HepG2 (cell line): ENCODE data around the gene FRMD8. TPM values are rescaled to one million over a fixed set of nuclear protein-coding genes. Genes with fewer than 3 reads are reported as not detected.

Experiments used
- ATF6 ChIP-seq: sonication (generic); formaldehyde crosslinking; conservative IDR thresholded peaks from 2 replicates; pipeline ENCODE4 v1.4.0; 2020; ENCODE audit warnings: missing genetic modification reagents
- ATM ChIP-seq: fragments of 450-650 bp; IDR thresholded peaks from 2 replicates; pipeline ENCODE4 v1.7.1; 2017; ENCODE audit warnings: mild to moderate bottlenecking, borderline replicate concordance
- DZIP1 ChIP-seq: sonication (generic); formaldehyde crosslinking; IDR thresholded peaks from 2 replicates; pipeline ENCODE4 v1.5.0; 2020; ENCODE audit warnings: mild to moderate bottlenecking, missing genetic modification reagents
- HINFP ChIP-seq: sonication (generic); formaldehyde crosslinking; IDR thresholded peaks from 2 replicates; pipeline ENCODE4 v1.4.0; 2020; ENCODE audit warnings: low read depth, mild to moderate bottlenecking, missing genetic modification reagents
- MLXIP ChIP-seq: sonication (generic); formaldehyde crosslinking; IDR thresholded peaks from 2 replicates; pipeline ENCODE4 v1.9.0; 2021; ENCODE audit warnings: missing genetic modification reagents, borderline replicate concordance
- THYN1 ChIP-seq: sonication (generic); formaldehyde crosslinking; IDR thresholded peaks from 2 replicates; pipeline ENCODE4 v1.8.1; 2023; ENCODE audit warnings: low read depth, mild to moderate bottlenecking, moderate library complexity, missing genetic modification reagents, borderline replicate concordance
- ZFP36L2 ChIP-seq: sonication (generic); formaldehyde crosslinking; IDR thresholded peaks from 2 replicates; pipeline ENCODE4 v1.4.0; 2020; ENCODE audit warnings: missing genetic modification reagents
- polyA plus RNA-seq, 8 experiments: library from polyadenylated mRNA; depleted of rRNA in 3 of 8; stranded (reverse) in 7 of 8; unstranded in 1 of 8; fragments of >200 nt; fragmentation: Illumina TruSeq in 4 of 8; extraction: Trizol in 4 of 8; gene quantifications; 2 replicates each; pipeline versions ENCODE4 v1.2.1 to v1.2.3, GENCODE V29; 2011 to 2016; ENCODE audit warnings: low read depth in 4 of 8, missing spikeins in 1 of 8, mixed read lengths in 1 of 8; ENCODE audit not compliant: insufficient read depth in 1 of 8
- total RNA-seq, 5 experiments: library from RNA; depleted of rRNA; stranded (reverse); fragments of >200 nt; fragmentation: Illumina TruSeq; extraction: Trizol; gene quantifications; 2 replicates each; pipeline ENCODE4 v1.2.3, GENCODE V29; 2016; ENCODE audit warnings: low read depth in 1 of 5
- TF ChIP-seq, protein P1 (sequence below): sonication (generic); formaldehyde crosslinking; IDR thresholded peaks from 2 replicates; pipeline ENCODE4 v1.4.0; 2020; ENCODE audit warnings: missing genetic modification reagents
- TF ChIP-seq, protein P2 (sequence below), 2 experiments: sonication (generic) in 1 of 2; formaldehyde crosslinking in 1 of 2; IDR thresholded peaks; 2 replicates each; pipeline versions ENCODE4 v1.4.0 to v1.6.1; 2016 to 2020; ENCODE audit warnings: borderline replicate concordance in 1 of 2, low read depth in 1 of 2, mild to moderate bottlenecking in 1 of 2, missing genetic modification reagents in 1 of 2

Gene FRMD8
- total and polyA plus RNA-seq, 2 of the 13 experiments (the other 11 are each of a cell fraction or from before 2014, with no cell fraction given), result 5.8 to 20.6 TPM

DNA sequence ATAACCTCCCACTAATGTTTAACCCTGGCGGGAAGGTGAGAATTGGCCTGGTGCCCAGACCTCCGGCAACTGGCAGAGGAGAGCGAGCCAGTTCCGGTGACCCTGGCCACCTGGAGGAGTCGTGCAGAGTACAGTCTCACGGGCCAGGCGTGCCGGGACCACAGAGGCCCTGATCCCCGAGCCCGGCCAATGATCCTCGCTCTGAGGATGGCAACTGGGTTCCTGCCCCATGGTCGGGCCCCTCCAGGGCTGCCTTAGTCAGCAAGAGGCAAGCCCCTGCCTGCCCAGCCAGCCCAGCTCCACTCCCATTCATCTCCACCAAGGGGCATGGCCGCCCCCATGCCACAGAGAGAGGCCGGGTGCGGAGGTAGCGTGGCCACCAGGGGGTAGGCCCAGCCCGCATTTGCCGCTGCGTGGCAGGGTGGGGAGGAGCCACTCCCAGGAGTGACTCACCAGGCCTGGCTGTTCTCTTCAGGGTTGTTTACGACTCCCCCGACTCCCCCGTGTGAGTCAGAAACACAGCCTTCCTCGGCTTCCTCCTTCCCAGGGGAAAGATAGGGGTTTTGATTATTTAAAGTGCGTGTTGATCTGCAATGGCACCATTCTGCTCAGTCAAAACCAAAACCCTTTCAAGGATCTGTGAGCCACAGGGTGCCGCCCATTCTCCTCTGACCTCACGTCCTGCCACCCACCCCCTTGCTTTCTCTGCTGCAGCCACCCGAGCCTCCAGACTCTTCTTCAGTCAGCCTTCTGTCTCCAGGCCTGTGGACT lies 4.2 kb upstream of the FRMD8 start, which contains the start of gene SLC25A45 (continued):
- TF ChIP-seq MLXIP, result no peak
- TF ChIP-seq, protein P1, sequence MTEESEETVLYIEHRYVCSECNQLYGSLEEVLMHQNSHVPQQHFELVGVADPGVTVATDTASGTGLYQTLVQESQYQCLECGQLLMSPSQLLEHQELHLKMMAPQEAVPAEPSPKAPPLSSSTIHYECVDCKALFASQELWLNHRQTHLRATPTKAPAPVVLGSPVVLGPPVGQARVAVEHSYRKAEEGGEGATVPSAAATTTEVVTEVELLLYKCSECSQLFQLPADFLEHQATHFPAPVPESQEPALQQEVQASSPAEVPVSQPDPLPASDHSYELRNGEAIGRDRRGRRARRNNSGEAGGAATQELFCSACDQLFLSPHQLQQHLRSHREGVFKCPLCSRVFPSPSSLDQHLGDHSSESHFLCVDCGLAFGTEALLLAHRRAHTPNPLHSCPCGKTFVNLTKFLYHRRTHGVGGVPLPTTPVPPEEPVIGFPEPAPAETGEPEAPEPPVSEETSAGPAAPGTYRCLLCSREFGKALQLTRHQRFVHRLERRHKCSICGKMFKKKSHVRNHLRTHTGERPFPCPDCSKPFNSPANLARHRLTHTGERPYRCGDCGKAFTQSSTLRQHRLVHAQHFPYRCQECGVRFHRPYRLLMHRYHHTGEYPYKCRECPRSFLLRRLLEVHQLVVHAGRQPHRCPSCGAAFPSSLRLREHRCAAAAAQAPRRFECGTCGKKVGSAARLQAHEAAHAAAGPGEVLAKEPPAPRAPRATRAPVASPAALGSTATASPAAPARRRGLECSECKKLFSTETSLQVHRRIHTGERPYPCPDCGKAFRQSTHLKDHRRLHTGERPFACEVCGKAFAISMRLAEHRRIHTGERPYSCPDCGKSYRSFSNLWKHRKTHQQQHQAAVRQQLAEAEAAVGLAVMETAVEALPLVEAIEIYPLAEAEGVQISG (CRISPR knock-in tag), result peak; percentile 68
- no peak for TF ChIP-seq ATM
- TF ChIP-seq THYN1 (CRISPR knock-in tag), result no peak
- TF ChIP-seq ZFP36L2 (CRISPR knock-in tag), result no peak
- no peak for TF ChIP-seq ATF6 (CRISPR knock-in tag)
- TF ChIP-seq HINFP, result peak; percentile 73
- TF ChIP-seq, protein P2, sequence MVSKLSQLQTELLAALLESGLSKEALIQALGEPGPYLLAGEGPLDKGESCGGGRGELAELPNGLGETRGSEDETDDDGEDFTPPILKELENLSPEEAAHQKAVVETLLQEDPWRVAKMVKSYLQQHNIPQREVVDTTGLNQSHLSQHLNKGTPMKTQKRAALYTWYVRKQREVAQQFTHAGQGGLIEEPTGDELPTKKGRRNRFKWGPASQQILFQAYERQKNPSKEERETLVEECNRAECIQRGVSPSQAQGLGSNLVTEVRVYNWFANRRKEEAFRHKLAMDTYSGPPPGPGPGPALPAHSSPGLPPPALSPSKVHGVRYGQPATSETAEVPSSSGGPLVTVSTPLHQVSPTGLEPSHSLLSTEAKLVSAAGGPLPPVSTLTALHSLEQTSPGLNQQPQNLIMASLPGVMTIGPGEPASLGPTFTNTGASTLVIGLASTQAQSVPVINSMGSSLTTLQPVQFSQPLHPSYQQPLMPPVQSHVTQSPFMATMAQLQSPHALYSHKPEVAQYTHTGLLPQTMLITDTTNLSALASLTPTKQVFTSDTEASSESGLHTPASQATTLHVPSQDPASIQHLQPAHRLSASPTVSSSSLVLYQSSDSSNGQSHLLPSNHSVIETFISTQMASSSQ (IDR thresholded peaks at IDR 0.05; ENCODE audit: low read depth), result peak; percentile 80
- TF ChIP-seq, protein P2 (CRISPR knock-in tag; IDR thresholded peaks at IDR 0.05; ENCODE audit: borderline replicate concordance), result peak; percentile 99
- 0 out of 2 replicates have a peak, but pooled peaks have one; percentile 55 for TF ChIP-seq DZIP1
